ENCODE results near the gene GPC3.

GPC3 gene

GRCh38 chrX:133935076-133935475, 50.3 kb downstream of the GPC3 start:
- TF ChIP-seq TCF12 (IDR thresholded peaks at IDR 0.05; ENCODE audit: low read depth) (no peak), CREB1 (IDR thresholded peaks at IDR 0.05; ENCODE audit: low read depth) (no peak), CEBPB (IDR thresholded peaks at IDR 0.05) (no peak), EGR1 (IDR thresholded peaks at IDR 0.05) (no peak), NFIC (IDR thresholded peaks at IDR 0.05) (no peak), YY1 (IDR thresholded peaks at IDR 0.05; ENCODE audit: low read depth) (no peak), TEAD4 (IDR thresholded peaks at IDR 0.05) (no peak)

- TF ChIP-seq MAX (IDR thresholded peaks at IDR 0.05) (no peak), ZBTB7A (IDR thresholded peaks at IDR 0.05; ENCODE audit: low read depth) (no peak), RAD21 (IDR thresholded peaks at IDR 0.05; ENCODE audit: low read depth) (no peak), TCF12 (IDR thresholded peaks at IDR 0.05; ENCODE audit: low read depth) (no peak), YY1 (IDR thresholded peaks at IDR 0.05; ENCODE audit: low read depth) (no peak), CREB1 (IDR thresholded peaks at IDR 0.05; ENCODE audit: low read depth) (no peak), EGR1 (IDR thresholded peaks at IDR 0.05) (no peak), FOXM1 (IDR thresholded peaks at IDR 0.05; ENCODE audit: borderline replicate concordance, low read depth) (no peak), REST (IDR thresholded peaks at IDR 0.05; ENCODE audit: low read depth) (no peak), TAF1 (IDR thresholded peaks at IDR 0.05; ENCODE audit: low read depth) (no peak), TEAD4 (IDR thresholded peaks at IDR 0.05) (no peak), CEBPB (IDR thresholded peaks at IDR 0.05) (no peak), NFIC (IDR thresholded peaks at IDR 0.05) (no peak)
These were observed 52.1 kb downstream of the GPC3 start for GRCh38 chrX:133933316-133933715.

- TF ChIP-seq FOXM1 (IDR thresholded peaks at IDR 0.05; ENCODE audit: borderline replicate concordance, low read depth) = no peak
- TF ChIP-seq EP300 (IDR thresholded peaks at IDR 0.05; ENCODE audit: borderline replicate concordance) = no peak
- no peak for TF ChIP-seq TCF12 (IDR thresholded peaks at IDR 0.05; ENCODE audit: low read depth)
- TF ChIP-seq MAX (IDR thresholded peaks at IDR 0.05) = no peak
- TF ChIP-seq TEAD4 (IDR thresholded peaks at IDR 0.05) = no peak
- no peak for TF ChIP-seq ZBTB7A (IDR thresholded peaks at IDR 0.05; ENCODE audit: low read depth)
- TF ChIP-seq RAD21 (IDR thresholded peaks at IDR 0.05; ENCODE audit: low read depth) = no peak
These were observed 55.4 kb downstream of the GPC3 start for GRCh38 chrX:133929836-133930464.

- TF ChIP-seq REST (IDR thresholded peaks at IDR 0.05; ENCODE audit: low read depth) (no peak), TEAD4 (IDR thresholded peaks at IDR 0.05) (no peak), EP300 (IDR thresholded peaks at IDR 0.05; ENCODE audit: borderline replicate concordance) (no peak), YY1 (IDR thresholded peaks at IDR 0.05; ENCODE audit: low read depth) (no peak), ZBTB7A (IDR thresholded peaks at IDR 0.05; ENCODE audit: low read depth) (no peak), CEBPB (IDR thresholded peaks at IDR 0.05) (no peak), CREB1 (IDR thresholded peaks at IDR 0.05; ENCODE audit: low read depth) (no peak), MAX (IDR thresholded peaks at IDR 0.05) (no peak), USF1 (IDR thresholded peaks at IDR 0.05) (no peak), NFIC (IDR thresholded peaks at IDR 0.05) (no peak), TAF1 (IDR thresholded peaks at IDR 0.05; ENCODE audit: low read depth) (no peak), TCF12 (IDR thresholded peaks at IDR 0.05; ENCODE audit: low read depth) (no peak), EGR1 (IDR thresholded peaks at IDR 0.05) (no peak), FOXM1 (IDR thresholded peaks at IDR 0.05; ENCODE audit: borderline replicate concordance, low read depth) (no peak), RAD21 (IDR thresholded peaks at IDR 0.05; ENCODE audit: low read depth) (no peak)
These were observed 57.0 kb downstream of the GPC3 start for GRCh38 chrX:133928365-133928764.

- TF ChIP-seq USF1 (IDR thresholded peaks at IDR 0.05) = no peak
- no peak for TF ChIP-seq TCF12 (IDR thresholded peaks at IDR 0.05; ENCODE audit: low read depth)
- TF ChIP-seq MAX (IDR thresholded peaks at IDR 0.05) = no peak
- no peak for TF ChIP-seq EGR1 (IDR thresholded peaks at IDR 0.05)
- TF ChIP-seq RAD21 (IDR thresholded peaks at IDR 0.05; ENCODE audit: low read depth) = no peak
- no peak for TF ChIP-seq CREB1 (IDR thresholded peaks at IDR 0.05; ENCODE audit: low read depth)
- no peak for TF ChIP-seq FOXM1 (IDR thresholded peaks at IDR 0.05; ENCODE audit: borderline replicate concordance, low read depth)
- no peak for TF ChIP-seq ZBTB7A (IDR thresholded peaks at IDR 0.05; ENCODE audit: low read depth)
- TF ChIP-seq YY1 (IDR thresholded peaks at IDR 0.05; ENCODE audit: low read depth) = no peak
- no peak for TF ChIP-seq TEAD4 (IDR thresholded peaks at IDR 0.05)
These were observed 58.6 kb downstream of the GPC3 start for GRCh38 chrX:133926809-133927208.

Measured in Ishikawa (cell line).